Activated CD4-positive, alpha-beta T cell treated with anti-CD3 and anti-CD28 coated beads, Interleukin-2, amount 50 U/mL, for 4 hours (primary cell): ENCODE results near the gene CEACAM19.
"Not testable (repeated sequence)": the region's sequence is repeated elsewhere in the genome, so short reads cannot be mapped to it uniquely, and the experiment has no call there.

Experiments used
- DNase-seq, 2 experiments: peaks; one replicate each; pipeline ENCODE4 v3.0.0-alpha.2; 2020

CEACAM19 gene

DNA sequence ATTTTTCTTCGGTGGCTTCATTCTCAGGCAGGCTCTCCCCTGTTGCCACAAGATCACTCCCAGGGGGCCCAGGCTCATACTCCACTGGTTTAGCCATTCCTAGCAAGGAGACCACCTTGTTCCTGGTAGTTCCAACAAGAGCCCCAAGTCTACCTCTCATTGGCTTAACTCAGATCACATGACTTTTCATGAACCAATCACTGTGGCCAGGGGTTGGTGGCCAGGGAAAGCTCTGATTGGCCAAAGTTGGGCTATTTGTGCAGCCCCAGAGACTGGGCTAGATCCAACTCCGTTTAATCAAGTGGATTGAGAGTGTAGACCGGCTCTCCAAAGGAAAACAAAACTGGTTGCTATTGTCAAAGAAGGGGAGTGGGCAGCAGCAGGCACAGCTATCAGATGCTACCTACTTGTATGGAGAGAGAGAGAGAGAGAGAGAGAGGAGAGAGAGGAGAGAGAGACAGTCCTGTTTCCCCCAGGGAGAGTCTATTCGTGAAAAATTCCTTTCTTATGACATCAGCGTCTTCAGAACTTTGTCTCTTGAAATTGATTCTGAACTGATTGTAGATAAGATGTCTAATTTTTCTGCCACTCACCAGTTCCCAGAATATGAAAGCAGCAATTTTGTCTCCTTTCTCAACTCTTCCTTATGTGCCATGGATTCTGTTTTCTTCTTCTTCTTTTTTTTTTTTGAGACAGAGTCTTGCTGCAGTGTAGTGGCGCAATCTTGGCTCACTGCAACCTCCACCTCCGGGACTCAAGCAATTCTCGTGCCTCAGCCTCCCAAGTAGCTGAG is 5.9 kb downstream of the CEACAM19 start:
- no peak for DNase-seq

DNA sequence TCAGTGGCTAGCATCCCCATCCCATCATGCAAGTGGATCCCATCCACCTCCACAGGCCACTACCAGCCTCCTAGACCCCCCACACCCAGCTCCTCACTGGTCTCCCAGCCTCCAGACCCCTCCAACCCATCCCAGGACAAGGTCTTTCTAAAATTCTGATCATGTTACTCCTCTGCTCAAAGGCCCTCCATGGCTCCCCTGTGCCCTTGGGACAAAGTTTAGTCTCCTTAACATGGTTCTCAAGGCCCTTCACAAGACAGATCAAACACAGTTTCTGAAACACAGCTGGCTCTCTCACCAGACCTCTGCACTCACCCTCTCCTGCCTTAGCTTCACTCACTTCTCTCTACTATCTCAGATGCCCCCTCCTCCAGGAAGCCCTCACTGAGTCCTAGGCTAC is 9.3 kb downstream of the CEACAM19 start:
- no peak for DNase-seq

- no peak for DNase-seq
These were observed 10.9 kb downstream of the CEACAM19 start for GRCh38 chr19:44681992-44682790.

DNA sequence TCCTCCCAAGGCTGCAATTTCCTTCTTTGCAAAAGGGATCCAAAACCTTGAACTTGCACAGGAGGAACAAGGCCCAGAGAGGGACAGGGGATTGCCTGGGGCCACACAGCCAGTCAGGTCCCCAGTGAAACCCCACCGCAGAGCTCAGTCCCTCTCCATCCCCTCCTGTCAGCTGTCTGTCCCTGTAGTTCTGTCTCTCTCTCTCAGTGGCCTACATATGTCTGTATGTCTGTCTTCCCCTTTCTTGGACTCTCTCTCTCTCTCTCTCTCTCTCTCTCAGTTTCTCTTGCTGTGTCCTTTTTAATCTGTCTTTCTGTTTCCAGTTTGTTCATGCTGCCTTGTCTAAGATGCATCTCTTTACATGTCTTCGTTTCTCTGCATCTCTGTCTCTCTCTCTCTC is 11.5 kb downstream of the CEACAM19 start:
- no peak for DNase-seq

- no peak for DNase-seq
These were observed 12.3 kb downstream of the CEACAM19 start for GRCh38 chr19:44683434-44684210.

GRCh38 chr19:44684396-44684795 is 13.1 kb downstream of the CEACAM19 start:
- DNase-seq = not testable (repeated sequence)

DNA sequence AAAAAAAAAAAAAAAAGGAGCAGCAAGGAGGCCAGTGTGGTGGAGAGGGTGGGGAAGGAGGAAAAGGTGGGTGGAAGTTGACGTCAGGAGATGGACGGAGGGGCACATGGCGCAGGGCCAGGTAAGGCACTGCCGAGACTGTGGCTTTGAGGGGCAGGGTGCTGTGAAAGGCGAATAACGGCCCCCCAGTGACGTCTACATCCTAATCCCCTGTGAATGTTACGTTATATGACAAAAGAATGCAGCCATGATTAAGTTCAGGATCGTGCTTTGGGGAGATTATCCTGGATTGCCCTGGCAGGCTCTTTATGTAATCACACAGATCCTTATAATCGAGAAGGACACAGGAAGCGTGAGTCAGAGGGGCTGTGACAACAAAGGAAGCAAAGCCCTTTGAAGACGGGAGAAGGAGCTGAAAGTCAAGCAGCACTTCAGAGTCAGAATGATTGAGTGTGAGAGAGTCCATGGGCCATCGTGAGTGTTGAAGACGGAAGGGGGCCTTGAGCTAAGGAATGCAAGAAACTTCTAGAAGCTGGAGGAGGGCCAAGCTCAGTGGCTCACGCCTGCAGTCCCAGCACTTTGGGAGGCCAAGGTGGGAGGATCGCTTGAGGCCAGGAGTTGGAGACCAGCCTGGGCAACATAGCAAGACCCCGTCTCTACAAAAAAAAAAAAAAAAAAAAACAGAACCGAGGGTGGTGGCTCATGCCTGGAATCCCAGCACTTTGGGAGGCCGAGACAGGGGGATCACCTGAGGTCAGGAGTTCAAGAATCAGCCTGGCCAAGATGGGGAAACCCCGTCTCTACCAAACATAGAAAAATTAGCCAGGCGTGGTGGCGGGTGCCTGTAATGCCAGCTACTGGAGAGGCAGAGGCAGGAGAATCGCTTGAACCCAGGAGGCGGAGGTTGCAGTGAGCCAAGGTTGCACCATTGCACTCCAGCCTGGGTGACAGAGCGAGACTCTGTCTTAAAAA is 13.9 kb downstream of the CEACAM19 start:
- DNase-seq = no peak

- no peak for DNase-seq
These were observed 14.6 kb downstream of the CEACAM19 start for GRCh38 chr19:44685877-44686276.

- DNase-seq = no peak
These were observed 15.6 kb downstream of the CEACAM19 start for GRCh38 chr19:44686896-44687295.

DNA sequence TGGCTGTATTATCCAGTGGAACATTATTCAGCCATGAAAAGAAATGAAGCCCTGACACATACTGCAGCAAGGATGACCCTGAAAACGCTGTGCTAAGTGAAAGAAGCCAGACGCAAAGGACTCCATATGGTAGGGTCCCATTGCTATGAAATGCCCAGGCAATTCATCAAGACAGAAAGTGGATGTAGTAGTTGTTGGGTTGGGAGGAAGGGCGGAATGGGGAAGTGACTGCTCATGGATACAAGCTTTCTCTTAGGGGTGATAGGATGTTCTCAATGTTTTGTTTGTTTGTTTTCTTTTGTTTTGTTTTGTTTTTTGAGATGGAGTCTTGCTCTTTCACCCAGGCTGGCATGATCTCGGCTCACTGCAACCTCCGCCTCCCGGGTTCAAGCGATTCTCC is 16.6 kb downstream of the CEACAM19 start:
- DNase-seq = no peak

DNA sequence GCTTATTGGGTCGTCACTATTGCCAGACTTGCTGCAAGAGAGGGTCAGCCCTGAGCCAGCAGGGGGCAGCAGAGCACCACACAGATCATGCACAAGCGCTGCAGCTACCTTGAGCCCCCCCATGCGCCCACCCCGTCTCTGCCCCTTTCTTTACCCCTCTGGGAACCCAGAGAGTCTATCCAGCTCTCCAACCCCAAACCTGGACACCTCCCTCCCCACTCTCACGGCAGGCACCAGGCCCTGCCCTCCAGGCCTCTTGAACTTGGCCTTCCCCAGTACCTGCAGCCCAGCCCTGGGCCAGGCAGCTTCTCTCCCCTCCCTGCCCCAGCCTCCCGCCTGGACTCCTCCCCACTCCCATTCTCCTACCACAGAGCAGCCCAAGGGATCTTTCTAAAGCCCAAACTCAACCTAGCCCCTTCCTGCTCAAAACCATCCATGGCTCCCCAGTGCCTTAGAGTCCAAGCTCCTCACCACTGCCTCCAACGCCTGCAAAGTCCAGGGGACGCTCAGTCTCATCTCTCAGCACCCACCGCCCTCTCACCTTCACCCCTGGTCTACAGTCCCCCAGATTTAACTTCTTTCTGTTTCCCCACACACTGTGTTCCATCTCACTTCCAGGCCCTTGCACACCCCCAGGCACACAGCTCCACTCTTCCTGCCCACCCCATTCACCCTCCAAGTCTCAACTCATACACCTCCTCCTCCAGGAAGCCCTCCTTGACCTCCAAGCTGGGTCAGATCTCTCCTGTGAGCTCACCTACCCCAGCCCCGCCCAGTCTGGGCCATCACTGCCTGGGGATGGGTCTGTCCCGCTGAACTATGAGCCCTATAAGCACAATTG is 18.2 kb downstream of the CEACAM19 start:
- DNase-seq = peak; percentile 78 to 81

DNA sequence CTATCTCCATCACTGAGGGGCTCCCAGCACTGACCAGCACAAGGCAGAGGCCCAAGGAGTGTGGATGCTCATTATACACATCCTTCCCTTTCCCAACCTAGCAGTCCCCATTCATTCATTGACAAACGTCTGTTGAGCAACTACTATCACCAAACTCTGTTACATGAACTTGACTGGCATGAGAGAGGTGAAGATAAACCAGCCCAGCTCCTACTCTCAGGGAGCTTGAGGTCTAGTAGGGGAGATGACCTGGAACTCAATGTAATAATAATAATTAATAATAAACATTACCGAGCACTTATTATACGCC is 18.8 kb downstream of the CEACAM19 start:
- DNase-seq = no peak

DNA sequence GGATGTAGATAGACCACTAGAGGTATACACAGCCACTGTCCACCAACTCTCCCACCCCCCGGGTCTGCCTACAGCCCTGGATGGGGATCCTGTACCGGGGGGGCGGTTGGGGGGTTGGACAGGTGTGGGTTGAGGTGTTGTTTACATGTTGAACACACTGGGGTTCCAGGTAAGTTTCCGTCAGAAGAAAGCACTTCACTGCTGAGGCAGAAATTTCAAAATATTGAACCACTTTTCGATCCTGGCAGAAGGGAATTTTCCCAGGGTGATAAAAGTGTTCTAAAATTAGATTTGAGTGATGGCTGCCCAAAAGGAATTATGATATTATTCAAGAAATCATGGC is 21.1 kb downstream of the CEACAM19 start:
- DNase-seq = no peak

- DNase-seq = peak; percentile 21 to 23
These were observed 22.9 kb downstream of the CEACAM19 start for GRCh38 chr19:44694184-44694579.

GRCh38 chr19:44696939-44697669 is 25.8 kb downstream of the CEACAM19 start:
- DNase-seq = no peak

DNA sequence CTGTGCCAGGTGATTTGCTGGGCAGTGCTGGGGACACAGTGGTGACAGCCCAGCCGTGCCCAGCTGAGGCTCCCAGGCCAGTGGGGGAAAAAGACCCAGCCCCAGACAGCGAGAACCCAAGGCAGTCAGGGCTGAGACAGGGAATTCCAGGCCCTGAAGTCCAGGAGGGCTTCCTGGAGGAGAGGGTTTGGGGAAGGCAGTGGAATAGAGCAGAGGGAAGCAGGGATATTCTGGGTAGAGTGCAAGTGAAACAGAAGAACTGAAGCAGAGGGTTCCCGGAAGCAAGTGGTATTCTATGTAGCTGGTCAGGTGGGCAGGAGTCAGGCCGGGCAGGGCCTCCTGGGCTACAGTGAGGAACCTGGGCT is 26.4 kb downstream of the CEACAM19 start:
- no peak for DNase-seq

DNA sequence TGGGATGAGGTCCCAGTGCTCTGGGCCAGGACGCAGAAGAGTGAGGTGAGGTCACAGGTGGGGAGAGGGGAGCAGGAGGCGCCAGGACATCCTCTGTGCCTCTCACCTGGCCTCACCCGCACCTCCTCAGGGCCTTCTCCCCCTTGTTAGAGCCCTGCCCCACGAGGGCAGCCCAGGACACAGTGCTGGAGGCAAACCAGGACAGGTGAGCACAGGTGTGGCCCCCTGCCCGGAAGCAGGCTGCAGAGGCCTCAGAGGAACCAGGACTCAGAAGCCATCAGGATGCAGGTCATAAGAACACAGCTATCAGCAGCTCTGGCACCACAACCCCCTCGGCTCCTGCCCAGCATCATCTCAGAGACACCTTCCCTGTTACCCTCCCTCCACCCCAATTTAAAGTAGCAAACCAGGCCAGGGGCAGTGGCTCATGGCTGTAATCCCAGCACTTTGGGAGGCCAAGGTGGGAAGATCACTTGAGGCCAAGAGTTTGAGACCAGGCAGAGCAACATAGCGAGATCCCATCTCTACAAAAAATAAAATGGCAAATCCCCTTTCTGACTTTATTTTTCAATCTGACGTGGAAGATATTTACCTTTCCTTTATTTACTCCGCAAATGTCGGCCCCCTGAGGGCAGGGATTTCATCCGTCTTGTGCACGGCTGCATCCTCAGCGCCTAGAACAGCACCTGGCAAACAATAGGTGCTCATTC is 27.4 kb downstream of the CEACAM19 start, which contains the start of gene CEACAM16:
Gene CEACAM16 (plus strand): TSS at position 660 of the 710 bp plus-strand sequence. CDS start 2,306 bp downstream, outside the sequence.
- no peak for DNase-seq

GRCh38 chr19:44700547-44700946 is 29.3 kb downstream of the CEACAM19 start:
- DNase-seq = no peak

DNA sequence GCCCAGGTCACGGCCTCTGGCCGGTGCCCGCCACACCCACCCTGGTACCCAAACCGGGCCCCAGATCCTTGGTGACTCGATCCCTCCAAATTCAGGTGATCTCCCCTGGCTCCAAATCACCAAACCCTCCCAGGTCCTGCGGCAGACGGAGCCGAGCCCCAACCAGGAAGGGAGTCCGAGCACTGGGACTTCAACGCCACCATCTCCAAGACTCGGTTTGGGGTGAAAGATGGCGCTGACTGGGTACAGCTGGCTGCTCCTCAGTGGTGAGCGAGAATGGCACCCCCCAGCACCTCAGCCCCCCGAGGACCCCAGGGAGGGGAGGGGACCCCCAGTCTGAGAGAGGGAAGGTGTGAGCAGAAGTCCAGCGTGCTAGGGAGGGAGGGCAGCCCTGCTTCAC is 29.9 kb downstream of the CEACAM19 start:
- no peak for DNase-seq

DNA sequence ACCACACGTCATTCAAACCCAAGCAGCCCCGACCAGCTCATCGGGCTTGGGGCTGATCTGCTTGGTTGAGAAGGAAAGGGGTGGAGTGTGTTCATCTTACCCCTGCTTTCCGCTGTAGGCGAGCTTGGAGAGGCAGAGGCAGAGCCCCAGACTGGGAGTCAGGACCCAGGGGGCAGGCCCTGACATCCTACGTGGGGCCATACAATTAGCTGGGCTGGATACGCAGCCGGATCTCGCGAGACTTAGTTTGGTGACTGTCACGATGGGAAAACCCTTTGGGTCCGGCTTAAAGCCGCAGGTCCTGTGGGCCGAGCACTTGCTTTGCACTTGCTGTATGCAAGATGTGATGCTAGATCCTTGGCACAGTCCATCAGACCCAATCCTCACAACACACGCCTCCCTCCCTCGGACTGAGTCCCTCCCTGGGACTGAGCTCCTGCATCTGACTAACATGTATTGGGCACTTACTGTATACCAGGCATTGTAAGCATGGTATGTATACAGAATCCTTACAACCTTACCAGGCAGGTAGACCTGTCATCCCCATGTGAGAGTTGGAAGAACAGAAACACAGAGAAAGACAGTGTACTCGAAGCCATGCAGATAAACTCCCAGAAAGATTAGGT is 31.4 kb downstream of the CEACAM19 start:
- no peak for DNase-seq
